Non-pigmented ciliary epithelial cell (primary cell): ENCODE results near the gene PRXL2A.
"Not testable (repeated sequence)": the region's sequence is repeated elsewhere in the genome, so short reads cannot be mapped to it uniquely, and the experiment has no call there.

Experiments used
- DNase-seq: peaks from one replicate; pipeline ENCODE4 v3.0.0-alpha.2; 2010; ENCODE audit warnings: low read depth

Gene PRXL2A

DNA sequence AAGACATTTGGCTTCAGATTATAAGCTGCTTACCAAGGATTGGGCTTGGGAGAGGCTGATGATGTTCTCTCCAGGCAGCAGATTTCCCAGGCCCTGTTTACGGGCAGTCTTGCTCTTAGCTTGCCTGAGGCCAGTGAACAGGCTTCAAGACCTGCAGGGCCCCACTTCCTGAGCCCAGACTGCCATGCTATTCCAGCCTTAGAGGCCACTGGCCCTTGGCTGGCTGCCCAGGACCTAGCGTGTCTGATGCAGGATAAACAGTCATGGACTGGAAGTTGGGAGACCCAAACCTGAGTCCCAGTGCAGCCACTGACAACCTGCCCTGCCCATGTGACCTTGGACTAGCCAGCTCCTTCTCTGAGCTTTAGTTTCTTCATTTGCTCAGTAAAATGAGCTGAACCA is 2.9 kb downstream of the PRXL2A start:
- DNase-seq = no peak

DNA sequence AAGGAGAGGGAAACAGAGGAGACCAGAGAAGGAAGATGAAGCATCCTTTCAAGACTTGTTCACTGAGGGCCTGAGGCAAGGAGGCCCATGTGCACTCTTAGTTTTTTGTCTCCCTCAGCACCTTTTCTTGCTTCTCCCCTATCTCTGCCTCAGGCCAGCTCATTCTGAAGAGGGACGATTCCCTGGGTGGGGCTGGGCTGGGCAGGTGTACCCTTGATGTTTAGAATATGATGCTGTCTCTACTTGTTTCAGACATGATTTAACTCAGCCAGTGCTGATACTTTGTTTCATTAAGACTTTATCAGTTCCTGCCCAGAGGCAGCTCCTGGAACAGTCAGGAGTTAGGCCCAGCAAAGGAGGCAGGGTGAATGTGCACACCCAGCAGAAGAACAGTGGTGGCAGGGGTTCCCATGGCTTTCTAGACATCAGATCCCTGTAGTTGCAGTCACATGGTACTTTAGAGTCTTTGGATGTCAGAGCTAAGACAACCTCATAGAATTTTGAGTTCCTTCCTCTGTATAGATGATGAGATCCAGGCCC is 3.4 kb downstream of the PRXL2A start:
- no peak for DNase-seq

DNA sequence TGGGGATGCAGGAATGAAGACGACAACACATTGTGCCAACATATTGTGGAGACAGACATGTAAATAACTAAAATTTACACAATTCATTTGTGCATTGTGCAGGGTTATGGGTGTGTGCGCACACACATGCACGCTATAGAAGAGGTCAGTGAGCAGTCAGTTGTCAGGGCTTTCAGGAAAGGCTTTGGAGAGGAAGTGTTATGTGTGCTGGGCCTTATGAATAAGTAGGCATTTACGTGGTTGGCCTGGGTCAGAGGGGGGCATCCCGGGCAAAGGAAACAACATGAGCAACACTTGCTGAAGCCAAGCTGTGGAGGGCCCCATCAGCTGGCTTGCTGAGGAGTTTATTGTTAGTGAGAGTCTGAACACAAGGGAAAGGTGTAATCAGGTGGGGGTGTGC is 4.1 kb downstream of the PRXL2A start:
- no peak for DNase-seq

DNA sequence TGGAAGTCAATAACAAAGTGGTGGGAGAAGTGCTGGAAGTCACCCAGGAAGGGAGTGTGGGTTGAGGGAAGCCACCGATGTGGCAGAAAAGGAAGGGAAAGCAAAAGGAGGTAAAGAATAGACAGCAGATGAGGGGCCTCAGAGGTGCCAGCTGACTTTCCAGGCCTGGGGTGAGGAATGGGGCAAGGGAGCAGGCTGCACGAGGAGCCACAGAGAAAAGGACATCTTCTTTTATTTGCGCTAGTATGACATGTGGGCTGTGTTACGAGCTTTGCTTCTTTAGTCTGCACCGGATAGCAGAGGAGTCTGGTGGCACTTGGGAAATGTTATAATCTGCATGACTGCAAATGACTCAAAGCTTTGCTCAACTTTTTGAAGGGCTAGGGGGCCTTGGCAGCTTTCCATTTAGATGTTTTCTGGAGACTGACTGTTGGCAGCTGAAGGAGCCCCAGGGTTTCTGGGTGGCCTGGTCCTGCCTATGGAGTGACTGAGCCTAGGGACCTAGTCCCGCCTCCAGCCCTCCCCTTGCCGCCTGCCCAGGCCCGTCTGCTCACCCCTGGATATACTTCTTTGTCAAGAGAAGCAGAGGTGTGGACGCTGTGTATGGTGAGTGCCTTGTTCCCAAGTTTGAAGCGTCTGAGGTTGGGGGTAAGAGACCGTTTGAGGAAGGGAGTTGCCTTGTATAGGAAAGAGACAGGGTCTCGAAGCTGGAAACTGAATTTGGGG is 5.1 kb downstream of the PRXL2A start:
- peak; percentile 22 for DNase-seq

DNA sequence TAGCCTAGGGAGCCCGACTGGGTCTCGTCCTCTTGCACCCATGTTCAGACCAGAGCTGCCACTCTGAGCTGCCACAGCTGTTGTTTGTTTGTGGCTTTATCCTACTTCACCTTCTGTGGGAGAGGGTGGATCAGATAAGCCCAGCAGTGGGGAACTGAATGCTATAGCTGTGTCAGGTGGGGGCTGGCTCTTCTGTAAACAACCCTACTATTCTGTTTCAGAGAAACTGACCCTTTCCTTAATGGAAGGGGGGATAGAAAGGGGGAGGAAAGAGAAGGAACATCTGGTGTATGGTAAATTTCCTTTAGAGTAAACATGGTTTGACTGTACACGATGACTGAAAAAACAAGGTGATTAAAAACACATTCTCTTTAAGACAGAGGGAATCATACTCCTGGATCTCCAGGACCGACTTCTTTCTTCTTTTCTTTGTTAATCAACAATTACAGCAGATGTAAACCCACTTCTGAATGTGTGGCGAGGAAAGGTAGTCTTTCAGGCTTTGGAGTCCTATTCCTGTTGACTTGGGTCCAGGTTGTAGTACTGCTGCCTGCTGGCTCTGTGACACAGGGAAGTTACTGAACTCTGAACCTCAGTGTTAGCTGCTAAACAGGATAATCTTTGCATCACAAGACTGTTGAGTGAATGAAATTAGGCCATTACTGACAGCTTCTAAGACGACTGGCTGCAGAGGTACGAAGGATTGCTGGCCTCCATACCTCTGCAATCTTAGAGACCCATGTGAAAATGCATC is 6.0 kb downstream of the PRXL2A start:
- no peak for DNase-seq

DNA sequence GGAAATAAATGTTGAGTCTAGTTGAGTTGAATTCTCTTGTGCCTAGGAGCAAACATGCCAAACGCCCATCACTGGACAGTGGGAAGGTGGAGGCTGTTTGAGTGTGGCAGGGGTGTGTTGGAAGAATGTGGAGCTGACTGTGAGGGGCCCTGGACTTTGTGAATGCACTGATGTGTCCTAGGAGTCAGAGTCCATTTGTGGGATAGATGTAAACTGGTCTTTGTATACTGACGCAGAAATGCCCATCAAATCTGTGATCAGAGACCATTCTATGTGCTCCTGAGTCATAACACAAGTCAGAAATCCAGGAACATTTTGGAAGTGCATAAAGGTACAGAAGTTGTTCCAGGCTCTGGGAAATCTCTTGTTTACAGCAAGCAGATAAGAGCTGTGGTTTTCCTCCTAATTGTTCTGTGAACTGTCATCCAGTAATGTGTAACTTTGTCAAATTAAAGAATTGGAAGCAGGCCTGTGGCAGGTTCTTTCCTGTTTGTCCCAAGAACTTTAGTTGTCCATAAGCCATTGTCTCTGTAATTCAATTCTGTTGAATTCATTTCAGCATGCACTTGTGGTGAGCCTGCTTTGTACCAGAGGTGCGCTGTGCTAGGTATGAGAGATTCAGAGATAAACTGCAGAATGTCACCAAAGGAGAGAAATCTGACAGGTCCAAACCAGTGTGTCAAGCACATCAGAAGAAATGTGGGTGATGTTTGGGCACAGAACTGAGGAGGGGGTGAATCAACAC is 7.6 kb downstream of the PRXL2A start:
- DNase-seq = no peak

DNA sequence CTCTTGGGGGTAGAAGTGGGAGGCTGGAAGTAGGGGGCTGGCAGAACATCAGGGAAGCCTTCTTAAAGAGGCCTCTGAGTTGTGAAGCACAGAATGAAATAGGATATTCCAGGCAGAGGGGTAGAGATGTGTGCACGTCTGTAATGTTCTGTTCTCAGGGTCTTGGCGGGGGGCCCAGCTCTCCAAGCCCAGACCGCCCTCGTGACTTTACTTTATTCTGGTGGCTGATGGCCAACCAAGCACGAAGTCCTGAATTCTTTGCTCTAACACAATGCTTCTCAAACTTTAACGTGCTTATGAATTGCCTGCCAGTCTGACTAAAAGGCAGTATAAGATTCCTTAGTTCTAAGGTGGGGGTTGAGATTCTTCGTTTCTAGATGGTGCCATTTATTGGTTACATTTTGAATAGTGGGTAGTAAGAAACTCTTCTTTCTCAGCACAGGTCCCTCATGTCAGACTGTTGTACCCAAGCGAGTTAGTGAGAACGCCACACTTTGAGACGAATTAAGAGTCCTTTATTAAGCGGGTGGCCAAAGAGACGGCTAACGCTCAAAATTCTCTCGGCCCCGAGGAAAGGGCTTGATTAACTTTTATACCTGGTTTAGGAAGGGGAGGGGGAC is 8.2 kb downstream of the PRXL2A start:
- no peak for DNase-seq

GRCh38 chr10:80417256-80417655 is 8.9 kb downstream of the PRXL2A start:
- DNase-seq = not testable (repeated sequence)

DNA sequence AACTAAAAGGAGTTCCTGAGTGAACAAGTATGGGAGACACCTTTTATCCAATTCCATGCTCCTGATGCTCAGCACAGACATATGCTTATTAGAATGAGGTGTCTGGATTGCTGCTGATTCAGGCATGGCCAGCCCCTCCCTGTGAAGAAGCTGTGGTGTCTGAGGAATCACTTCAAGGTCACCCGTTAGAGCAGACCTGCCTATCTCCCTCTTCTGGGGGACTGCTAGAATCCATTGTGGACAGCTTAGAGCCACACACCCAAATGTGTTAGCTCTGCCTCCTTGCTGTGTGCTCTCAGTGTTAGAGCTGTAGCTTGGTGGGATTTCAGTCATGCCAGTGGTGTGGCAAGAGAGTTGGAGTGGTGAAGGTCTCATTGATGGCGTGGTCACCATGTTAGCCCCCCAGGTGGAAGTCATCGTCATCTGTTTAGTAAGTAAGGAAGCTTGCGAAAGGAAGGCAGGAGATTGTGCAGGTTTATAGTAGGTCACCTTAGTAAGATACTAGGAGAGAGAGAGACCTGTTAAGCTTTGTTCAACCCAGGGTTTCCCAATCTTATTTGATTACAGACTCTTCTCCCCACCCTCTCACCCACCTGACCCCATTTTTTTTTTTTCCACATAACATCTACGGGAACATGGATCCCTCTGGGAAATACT is 12.8 kb downstream of the PRXL2A start:
- no peak for DNase-seq

DNA sequence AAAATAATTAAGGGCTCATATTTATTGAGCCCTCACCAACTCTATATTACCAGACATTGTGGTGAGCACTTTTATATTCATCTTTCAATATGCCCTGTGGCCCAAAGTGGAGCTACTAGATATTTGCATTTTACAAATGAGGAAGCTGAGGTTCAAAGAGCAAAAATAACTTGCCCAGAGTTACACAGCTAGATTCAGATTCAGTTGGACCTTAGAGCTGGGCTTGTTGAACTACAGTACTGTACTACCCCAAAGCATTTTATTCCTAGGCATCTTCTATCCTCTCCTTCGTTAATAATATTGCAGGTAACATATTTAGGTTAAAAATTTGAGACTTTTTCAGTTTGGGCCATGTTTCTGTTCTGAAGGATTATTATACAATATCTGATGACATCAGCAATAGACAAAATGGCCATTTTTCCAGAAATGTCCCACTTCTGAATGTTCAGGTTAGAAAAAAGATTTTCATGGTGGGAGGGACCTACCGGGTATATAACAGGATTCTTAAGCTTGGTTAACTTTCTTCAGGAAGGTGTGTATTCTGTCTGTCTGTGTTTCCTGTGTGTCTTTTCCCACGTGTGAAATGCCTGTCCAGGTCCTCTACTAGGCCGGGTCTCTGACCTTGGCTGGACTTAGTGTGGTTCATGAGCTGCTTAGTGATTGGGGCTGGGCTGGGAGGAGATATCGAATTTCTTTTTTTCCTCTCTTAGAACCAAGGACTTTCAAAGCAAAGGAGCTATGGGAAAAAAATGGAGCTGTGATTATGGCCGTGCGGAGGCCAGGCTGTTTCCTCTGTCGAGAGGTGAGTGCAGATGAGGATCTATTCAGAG is 13.6 kb downstream of the PRXL2A start:
- no peak for DNase-seq

DNA sequence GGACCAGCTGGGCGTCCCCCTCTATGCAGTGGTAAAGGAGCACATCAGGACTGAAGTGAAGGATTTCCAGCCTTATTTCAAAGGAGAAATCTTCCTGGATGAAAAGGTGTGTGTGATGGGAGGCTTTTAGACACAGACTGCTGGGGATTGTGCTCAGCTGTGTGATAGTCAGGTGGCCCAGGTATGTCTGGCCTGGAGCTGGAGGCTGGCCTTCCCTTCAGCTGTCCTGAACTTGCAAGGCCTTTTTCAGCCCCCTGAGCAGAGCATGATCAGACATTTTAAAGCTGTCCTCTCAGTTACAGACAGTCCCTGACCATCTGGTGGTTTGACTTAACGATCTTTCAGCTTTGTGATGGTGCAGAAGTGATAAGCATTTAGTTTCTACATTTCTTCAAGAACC is 17.6 kb downstream of the PRXL2A start:
- no peak for DNase-seq

GRCh38 chr10:80427541-80427940 is 19.2 kb downstream of the PRXL2A start:
- DNase-seq = no peak

DNA sequence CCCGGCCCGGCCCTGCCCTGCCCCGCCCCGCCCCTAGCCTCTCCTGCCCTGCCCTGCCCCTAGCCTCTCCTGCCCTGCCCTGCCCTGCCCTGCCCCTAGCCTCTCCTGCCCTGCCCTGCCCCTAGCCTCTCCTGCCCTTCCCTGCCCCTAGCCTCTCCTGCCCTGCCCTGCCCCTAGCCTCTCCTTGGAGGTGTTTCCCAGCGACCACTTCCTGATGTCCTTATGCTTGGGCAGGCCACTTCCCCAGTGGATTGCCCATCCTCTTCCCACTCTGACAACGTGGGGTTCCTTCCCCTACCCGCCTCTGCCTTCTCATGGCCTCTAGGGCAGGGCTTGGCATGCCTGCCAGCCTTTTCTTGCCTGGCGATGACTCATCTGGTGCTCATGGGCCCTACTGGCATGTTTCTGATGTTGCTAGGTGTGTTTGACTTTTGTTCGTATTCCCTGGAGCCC is 21.2 kb downstream of the PRXL2A start:
- no peak for DNase-seq

GRCh38 chr10:80433134-80433533 is 24.8 kb downstream of the PRXL2A start:
- no peak for DNase-seq

- DNase-seq = no peak
Observed at GRCh38 chr10:80436446-80437098, 28.2 kb downstream of the PRXL2A start.

DNA sequence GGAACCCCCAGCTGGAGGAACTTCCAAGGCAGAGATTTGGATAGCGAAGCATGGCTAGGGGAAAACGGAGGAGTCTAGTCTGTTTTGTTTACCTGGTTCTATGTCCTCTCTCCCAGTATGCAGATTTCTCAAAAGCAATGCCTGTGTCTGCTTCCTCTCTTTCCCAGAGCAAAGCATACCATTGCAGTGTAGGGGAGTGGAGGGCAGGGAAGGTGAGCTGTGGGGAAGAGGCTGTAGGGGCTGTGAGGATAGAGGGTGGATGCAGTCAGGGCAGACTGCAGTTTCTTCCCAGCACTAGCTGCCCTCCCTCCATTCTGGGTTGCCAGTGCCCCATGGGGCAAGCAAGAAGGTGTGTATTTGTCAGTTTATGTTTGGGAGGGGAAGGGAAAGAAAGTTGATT is 28.9 kb downstream of the PRXL2A start:
- no peak for DNase-seq

DNA sequence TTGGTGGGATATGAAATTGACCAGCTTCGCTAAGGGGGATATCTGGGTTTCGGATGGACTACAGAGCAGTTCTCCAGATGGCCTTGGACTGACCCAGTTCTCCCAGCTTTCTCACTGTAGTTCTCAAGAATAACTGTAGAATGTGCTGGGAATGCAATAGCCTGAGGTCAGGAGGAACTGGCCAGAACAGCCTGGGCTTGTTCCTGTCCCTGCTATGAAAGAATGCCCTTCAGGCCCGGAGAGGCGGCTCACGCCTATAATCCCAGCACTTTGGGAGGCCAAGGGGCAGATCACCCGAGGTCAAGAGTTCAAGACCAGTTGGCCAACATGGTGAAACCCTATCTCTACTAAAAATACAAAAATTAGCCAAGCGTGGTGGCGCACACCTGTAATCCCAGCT is 33.5 kb downstream of the PRXL2A start:
- no peak for DNase-seq

DNA sequence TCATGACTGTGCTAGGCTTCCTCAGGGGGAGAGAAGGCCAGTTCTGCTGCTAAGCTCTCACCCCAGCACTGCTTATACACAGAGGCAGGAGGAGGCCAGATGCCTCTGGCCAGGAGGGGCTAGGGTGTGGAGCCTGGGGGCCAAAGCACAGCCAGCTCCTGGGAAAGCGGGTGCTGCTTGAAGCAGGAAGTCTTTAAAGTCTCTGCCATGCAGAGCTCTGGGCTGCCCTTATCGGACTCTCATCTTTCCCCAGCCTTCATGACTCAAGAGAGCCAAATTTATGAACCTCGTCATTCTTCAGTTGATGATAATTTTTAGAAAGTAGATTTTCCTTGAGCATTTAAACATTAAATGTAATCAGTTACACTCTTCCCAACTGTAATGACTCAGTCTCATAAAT is 34.5 kb downstream of the PRXL2A start:
- no peak for DNase-seq

GRCh38 chr10:80443531-80443974 is 35.2 kb downstream of the PRXL2A start:
- DNase-seq = no peak

GRCh38 chr10:80444124-80444523 is 35.8 kb downstream of the PRXL2A start:
- no peak for DNase-seq
